HCT116 (cell line): ENCODE results near the gene PGAP6. TPM values are rescaled to one million over a fixed set of nuclear protein-coding genes. Genes with fewer than 3 reads are reported as not detected.
A peak's percentile ranks its signal among the peaks of the same experiment; 100 is the strongest.

Experiments
- ATAC-seq: fragments of 200-7000 bp; cut with Tn5 transposase; 2 replicates; pipeline ENCODE4 v1.9.1; 2020; ENCODE audit warnings: mild to moderate bottlenecking, moderate library complexity
- BruUV-seq: library from RNA; stranded (reverse); fragments of 400-500 nt; replicated peaks from 2 replicates; lab custom pipeline; 2021; lab: Mats Ljungman, UMichigan
- CTCF ChIA-PET: fragments of 300-600 bp; sonication (Branson Sonifier 250); formaldehyde crosslinking; loops from one replicate; lab custom pipeline; 2021; ENCODE audit warnings: antibody characterized with exemption; lab: Charles Lee
- POLR2A ChIA-PET: fragments of 300-600, 350-600 bp; sonication (Branson Sonifier 250); formaldehyde crosslinking; loops from one replicate; lab custom pipeline; 2021; ENCODE audit warnings: antibody characterized with exemption; lab: Charles Lee
- RAD21 ChIA-PET, 2 experiments: fragments of 300-600 bp; sonication (Branson Sonifier 250); formaldehyde crosslinking; loops; one replicate each; lab custom pipeline; 2023; ENCODE audit warnings: low total read pairs in 2 of 2; ENCODE audit not compliant: uncharacterized antibody in 2 of 2, unreplicated experiment in 2 of 2, low non-redundant PET in 1 of 2; lab: Charles Lee
- DNase-seq: peaks from one replicate; pipeline ENCODE4 v3.0.0-alpha.2; 2010; ENCODE audit warnings: low read depth, low spot score
- H2AFZ ChIP-seq: fragments of 200-600 bp; shearing (Covaris generic), sonication (generic); 2 replicates; pipeline ENCODE4 v1.6.1; 2017; ENCODE audit warnings: low read depth, mixed run types, mixed read lengths, antibody characterized with exemption, low read length; ENCODE audit not compliant: poor library complexity, severe bottlenecking
- H3K27ac ChIP-seq: 2 replicates; pipeline ENCODE4 v1.5.1; 2012; ENCODE audit warnings: low read depth, low read length
- H3K27me3 ChIP-seq: fragments of 200-600 bp; sonication (generic); 2 replicates; pipeline ENCODE4 v1.6.1; 2016; ENCODE audit warnings: mixed run types, low read length, mixed read lengths; ENCODE audit not compliant: insufficient read depth
- H3K36me3 ChIP-seq, 2 experiments: fragments of 200-500 bp in 1 of 2; fragments of 200-600 bp in 1 of 2; sonication (Bioruptor generic) in 1 of 2; sonication (generic) in 1 of 2; 2 replicates each; pipeline versions ENCODE4 v1.5.1 to v1.6.1; 2014 to 2016; ENCODE audit warnings: low read length in 2 of 2, inconsistent platforms in 1 of 2, mixed read lengths in 1 of 2, mixed run types in 1 of 2; ENCODE audit not compliant: insufficient read depth in 2 of 2, control insufficient read depth in 1 of 2
- H3K4me1 ChIP-seq, 2 experiments: fragments of 200-600 bp in 1 of 2; sonication (generic) in 1 of 2; 2 replicates each; pipeline versions ENCODE4 v1.5.1 to v1.6.1; 2012 to 2017; ENCODE audit warnings: low read length in 2 of 2, inconsistent platforms in 1 of 2, mild to moderate bottlenecking in 1 of 2, mixed read lengths in 1 of 2, mixed run types in 1 of 2, moderate library complexity in 1 of 2; ENCODE audit not compliant: insufficient read depth in 2 of 2, control insufficient read depth in 1 of 2
- H3K4me2 ChIP-seq: fragments of 200-600 bp; sonication (generic); 2 replicates; pipeline ENCODE4 v1.6.1; 2017; ENCODE audit warnings: mixed run types, low read length, mixed read lengths
- H3K4me3 ChIP-seq, 2 experiments: fragments of 200-600 bp in 1 of 2; sonication (generic) in 1 of 2; replicated peaks in 1 of 2; 2 replicates each; pipeline ENCODE4 v1.5.1; 2011 to 2016; ENCODE audit warnings: low read length in 2 of 2, control low read depth in 1 of 2, low read depth in 1 of 2, mild to moderate bottlenecking in 1 of 2, mixed read lengths in 1 of 2, mixed run types in 1 of 2
- H3K79me2 ChIP-seq: fragments of 200-600 bp; sonication (generic); 2 replicates; pipeline ENCODE4 v1.6.1; 2017; ENCODE audit warnings: mild to moderate bottlenecking, mixed run types, low read length, moderate library complexity, mixed read lengths; ENCODE audit not compliant: insufficient read depth
- H3K9ac ChIP-seq: fragments of 200-600 bp; sonication (generic); 2 replicates; pipeline ENCODE4 v1.6.1; 2016; ENCODE audit warnings: low read length, mixed read lengths
- H3K9me2 ChIP-seq: fragments of 200-600 bp; sonication (generic), shearing (Covaris generic); 2 replicates; pipeline ENCODE4 v1.6.1; 2017; ENCODE audit warnings: mixed run types, mild to moderate bottlenecking, moderate library complexity; ENCODE audit not compliant: insufficient read depth
- H3K9me3 ChIP-seq, 2 experiments: fragments of 200-500 bp in 1 of 2; fragments of 200-600 bp in 1 of 2; sonication (Bioruptor generic) in 1 of 2; sonication (generic) in 1 of 2; 2 replicates each; pipeline ENCODE4 v1.6.1; 2014 to 2017; ENCODE audit warnings: low read length in 2 of 2, mixed read lengths in 2 of 2, inconsistent platforms in 1 of 2, low read depth in 1 of 2, mild to moderate bottlenecking in 1 of 2, mixed run types in 1 of 2, moderate library complexity in 1 of 2; ENCODE audit not compliant: control insufficient read depth in 1 of 2, insufficient read depth in 1 of 2
- H4K20me1 ChIP-seq: fragments of 200-600 bp; sonication (generic), shearing (Covaris generic); 2 replicates; pipeline ENCODE4 v1.6.1; 2017; ENCODE audit warnings: mixed run types, mild to moderate bottlenecking, moderate library complexity; ENCODE audit not compliant: insufficient read depth
- CEBPB ChIP-seq: IDR thresholded peaks from 2 replicates; pipeline ENCODE4 v1.6.1; 2012; ENCODE audit warnings: low read depth
- CTCF ChIP-seq, 3 experiments: fragments of 200-600 bp in 1 of 3; sonication (generic) in 1 of 3; IDR thresholded peaks in 2 of 3; conservative IDR thresholded peaks in 1 of 3; 2 replicates each; pipeline ENCODE4 v1.5.1; 2012 to 2017; ENCODE audit warnings: low read depth in 2 of 3, low read length in 2 of 3, antibody characterized with exemption in 1 of 3, borderline replicate concordance in 1 of 3, control low read depth in 1 of 3, mild to moderate bottlenecking in 1 of 3, mixed read lengths in 1 of 3, mixed run types in 1 of 3, moderate library complexity in 1 of 3; ENCODE audit not compliant: insufficient read depth in 1 of 3
- ELF1 ChIP-seq: IDR thresholded peaks from 2 replicates; pipeline ENCODE4 v1.6.1; 2012; ENCODE audit warnings: low read depth, borderline replicate concordance
- JUND ChIP-seq: IDR thresholded peaks from 2 replicates; pipeline ENCODE4 v1.6.1; 2012
- RAD21 ChIP-seq: IDR thresholded peaks from 2 replicates; pipeline ENCODE4 v1.6.1; 2012; ENCODE audit warnings: low read depth, mild to moderate bottlenecking
- ZNF274 ChIP-seq: fragments of 200-500 bp; sonication (Bioruptor generic); IDR thresholded peaks from 2 replicates; pipeline ENCODE4 v1.6.1; 2014; ENCODE audit warnings: mild to moderate bottlenecking, low read depth, low read length, inconsistent platforms
- intact Hi-C: fragments of 100-400 bp; cut with micrococcal nuclease; formaldehyde crosslinking; loops from 2 replicates; pipeline ENCODE4 v1.10.0; 2022
- total RNA-seq: library from RNA; stranded (reverse); gene quantifications from one replicate; pipeline ENCODE4 v1.2.1, GENCODE V29; 2021; ENCODE audit not compliant: unreplicated experiment

The PGAP6 gene
- total RNA-seq, 1 experiment from 2014 or later, result 35.4 TPM

DNA sequence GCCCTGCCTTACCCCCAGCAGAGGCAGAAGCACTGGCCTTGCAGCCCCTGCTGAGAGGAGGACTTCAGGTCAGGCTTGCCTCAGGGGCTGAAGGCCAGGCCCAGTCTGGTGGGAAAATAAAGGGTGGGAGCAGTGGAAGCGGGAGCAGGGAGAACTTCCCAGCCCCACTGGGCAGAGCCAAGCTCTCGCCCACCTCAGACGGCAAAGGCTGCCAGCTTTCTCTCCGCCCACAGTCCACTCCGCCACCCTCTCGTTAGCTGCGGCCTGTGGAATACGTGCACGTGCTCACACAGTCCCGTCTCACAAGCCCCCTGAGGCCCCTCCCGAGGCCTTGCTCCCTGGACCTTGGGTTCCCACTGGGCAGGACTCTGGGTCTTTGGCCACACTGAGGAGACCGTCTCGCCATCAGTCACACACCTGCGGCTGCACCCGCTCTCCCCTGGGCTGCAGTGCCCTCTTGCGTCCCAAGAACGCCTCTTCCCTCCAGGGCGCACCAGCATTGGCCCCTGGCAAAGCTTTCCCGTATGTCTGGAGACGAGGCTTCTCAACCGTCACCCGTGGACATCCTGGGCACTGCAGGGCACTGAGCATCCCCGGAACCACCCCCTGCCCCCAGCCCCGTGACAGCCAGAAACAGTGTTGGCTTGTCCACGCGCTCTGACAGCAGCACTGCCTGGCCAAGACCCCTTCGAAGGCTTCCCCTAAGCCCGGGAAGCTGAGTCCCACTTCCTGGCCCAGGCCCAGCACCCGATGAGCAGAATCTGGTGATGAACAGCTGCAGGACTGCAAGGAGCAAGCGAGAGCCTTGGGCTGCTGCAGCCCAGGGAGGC, 19.7 kb downstream of the PGAP6 start:
- CTCF ChIA-PET, result interaction anchor here (0.8 to 2.2 kb wide), 5 partner anchors 8 to 296 kb away, joined by 3 to 21 read pairs (median 10); partner anchors contain the start of genes AXIN1 and MRPL28
- Histone ChIP-seq H2AFZ (no peak overlapping the region), H3K36me3 (no peaks in the 10 kb centered on the region), H3K27ac (peak overlapping the region; percentile 22; the same call in 1 of the 2 replicates), H3K27me3 (no peaks in the 10 kb centered on the region), H3K4me2 (peak overlapping the region; percentile 56), H3K79me2 (no peaks in the 10 kb centered on the region), H3K4me3 (no peak overlapping the region), H3K9ac (no peak overlapping the region), H3K9me2 (no peaks in the 10 kb centered on the region), H4K20me1 (no peaks in the 10 kb centered on the region), H3K4me1 (no peaks in the 10 kb centered on the region), H3K9me3 (no peaks in the 10 kb centered on the region)
- BruUV-seq, result no TSS peak
- RAD21 ChIA-PET, result interaction anchor here (0.8 to 1.5 kb wide), 3 partner anchors 9 to 255 kb away, joined by 3 to 6 read pairs (median 4); partner anchors contain the start of gene AXIN1 (in 1 of the 2)
- DNase-seq (peak; percentile 43), ATAC-seq (peak; percentile 94)
- intact Hi-C loops, result loop anchor here (1.0 kb wide), 1 partner anchor 255 kb away; no protein-coding TSS in a partner anchor
- TF ChIP-seq ELF1 (no peak), CTCF (IDR thresholded peaks at IDR 0.05 in 2 of 3, conservative IDR thresholded peaks at IDR 0.05 in 1 of 3; ENCODE audit: borderline replicate concordance in 1 of 3, insufficient read depth in 1 of 3, low read depth in 2 of 3, low read length in 2 of 3) (peak; percentile 64 to 73 (median 64); a peak in 5 of 6 replicates), RAD21 (peak; percentile 93)
- POLR2A ChIA-PET, result no interaction called here

GRCh38 chr16:361341-361871, 20.4 kb downstream of the PGAP6 start:
- H3K27ac ChIP-seq, result peak overlapping the region; percentile 22; the same call in 1 of the 2 replicates
- ATAC-seq (no peak), DNase-seq (no peak)
- no peaks in the 10 kb centered on the region for H4K20me1 ChIP-seq
- intact Hi-C loops, result no loop called here
- ChIA-PET RAD21 (interaction anchor here (0.8 to 1.5 kb wide), 3 partner anchors 9 to 254 kb away, joined by 3 to 6 read pairs (median 4); partner anchors contain the start of gene AXIN1 (in 1 of the 2)), POLR2A (no interaction called here), CTCF (interaction anchor here (0.8 to 2.2 kb wide), 4 partner anchors 9 to 295 kb away, joined by 3 to 21 read pairs (median 10); partner anchors contain the start of gene MRPL28)
- no peaks in the 10 kb centered on the region for H3K27me3 ChIP-seq
- H3K36me3 ChIP-seq, result no peaks in the 10 kb centered on the region
- no peaks in the 10 kb centered on the region for H3K79me2 ChIP-seq
- TF ChIP-seq ZNF274 (no peak), JUND (no peak), CEBPB (no peak)
- no peaks in the 10 kb centered on the region for H3K4me1 ChIP-seq
- no peak overlapping the region for H3K9ac ChIP-seq
- H3K9me2 ChIP-seq, result no peaks in the 10 kb centered on the region
- H2AFZ ChIP-seq, result no peak overlapping the region
- no peak overlapping the region for H3K4me3 ChIP-seq
- no peaks in the 10 kb centered on the region for H3K9me3 ChIP-seq
- H3K4me2 ChIP-seq, result no peak overlapping the region
- no TSS peak for BruUV-seq
